ENCODE results near the gene PNKP. TPM values are rescaled to one million over a fixed set of nuclear protein-coding genes. Genes with fewer than 3 reads are reported as not detected.

PNKP gene
- total RNA-seq, 4 donors from 2014 or later = 14.9 to 43.4 (median 21.1) TPM

DNA sequence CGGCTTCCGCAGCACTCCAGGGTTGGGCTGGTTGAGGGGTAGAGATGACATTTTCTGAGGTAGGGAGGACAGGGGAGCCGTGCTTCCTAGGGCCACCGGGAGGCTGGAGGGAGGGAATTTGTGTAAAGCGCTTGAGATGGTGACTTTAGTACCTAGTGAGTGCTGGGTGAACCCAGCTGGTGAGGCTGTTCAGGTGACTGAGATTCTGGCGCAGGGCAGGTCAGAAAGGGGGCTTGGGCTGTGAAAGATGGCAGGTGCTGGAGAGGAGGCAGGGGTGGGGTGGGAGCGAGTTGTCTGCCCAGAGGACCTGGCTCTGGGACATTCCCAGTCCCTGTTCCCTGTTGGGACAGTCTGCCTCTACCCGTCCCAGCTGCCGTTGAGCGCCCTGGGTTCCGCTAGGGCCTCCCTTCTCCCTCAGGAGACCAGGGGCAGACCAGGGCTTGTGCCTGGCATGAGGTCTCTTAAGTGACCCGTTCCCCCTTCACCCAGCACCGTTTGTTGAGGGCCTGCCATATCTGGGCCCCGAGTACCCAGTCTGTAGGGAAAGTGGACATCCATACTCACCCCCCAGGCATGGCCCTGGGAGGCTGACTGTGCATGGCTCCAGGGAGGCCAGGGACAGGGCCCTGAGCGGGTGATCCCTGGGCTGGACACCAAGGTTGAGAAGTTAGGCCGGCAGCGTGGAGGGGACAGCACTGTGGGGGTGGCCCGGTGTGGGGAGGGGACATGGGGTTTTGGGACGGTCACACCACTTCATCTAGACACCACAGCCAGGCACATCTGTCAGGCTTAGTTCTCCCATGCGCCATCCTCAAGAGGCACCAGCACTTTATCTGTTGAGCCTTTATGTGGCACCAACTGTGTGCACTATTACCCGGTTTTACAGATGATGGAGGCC, 11.5 kb downstream of the PNKP start:
- H3K27me3 ChIP-seq = no peaks in the 10 kb centered on the region
- intact Hi-C loops (cut with DNase I; ENCODE audit: low total_unique reads) = no loop called here
- H3K36me3 ChIP-seq = peaks cover 0 to 46% of the 10 kb centered on the region in 2 donors
- no peaks in the 10 kb centered on the region for H3K9me3 ChIP-seq
- H3K27ac ChIP-seq = peak overlapping the region in 3 of 4 donors; percentile 1 to 43 (median 8)
- TF ChIP-seq, protein P1, sequence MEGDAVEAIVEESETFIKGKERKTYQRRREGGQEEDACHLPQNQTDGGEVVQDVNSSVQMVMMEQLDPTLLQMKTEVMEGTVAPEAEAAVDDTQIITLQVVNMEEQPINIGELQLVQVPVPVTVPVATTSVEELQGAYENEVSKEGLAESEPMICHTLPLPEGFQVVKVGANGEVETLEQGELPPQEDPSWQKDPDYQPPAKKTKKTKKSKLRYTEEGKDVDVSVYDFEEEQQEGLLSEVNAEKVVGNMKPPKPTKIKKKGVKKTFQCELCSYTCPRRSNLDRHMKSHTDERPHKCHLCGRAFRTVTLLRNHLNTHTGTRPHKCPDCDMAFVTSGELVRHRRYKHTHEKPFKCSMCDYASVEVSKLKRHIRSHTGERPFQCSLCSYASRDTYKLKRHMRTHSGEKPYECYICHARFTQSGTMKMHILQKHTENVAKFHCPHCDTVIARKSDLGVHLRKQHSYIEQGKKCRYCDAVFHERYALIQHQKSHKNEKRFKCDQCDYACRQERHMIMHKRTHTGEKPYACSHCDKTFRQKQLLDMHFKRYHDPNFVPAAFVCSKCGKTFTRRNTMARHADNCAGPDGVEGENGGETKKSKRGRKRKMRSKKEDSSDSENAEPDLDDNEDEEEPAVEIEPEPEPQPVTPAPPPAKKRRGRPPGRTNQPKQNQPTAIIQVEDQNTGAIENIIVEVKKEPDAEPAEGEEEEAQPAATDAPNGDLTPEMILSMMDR (IDR thresholded peaks at IDR 0.05 in 4 of 5, conservative IDR thresholded peaks at IDR 0.05 in 1 of 5) = no peak
- TF ChIP-seq POLR2A (IDR thresholded peaks at IDR 0.05) = no peak
- in situ Hi-C loops (cut with MboI; ENCODE audit: low sequenced_read_pairs in 4 of 4) = no loop called here
- ATAC-seq = no peak
- H3K4me1 ChIP-seq = peaks cover 16 to 24% of the 10 kb centered on the region in 2 donors
- no peak overlapping the region for H3K4me3 ChIP-seq
- no peak for DNase-seq

DNA sequence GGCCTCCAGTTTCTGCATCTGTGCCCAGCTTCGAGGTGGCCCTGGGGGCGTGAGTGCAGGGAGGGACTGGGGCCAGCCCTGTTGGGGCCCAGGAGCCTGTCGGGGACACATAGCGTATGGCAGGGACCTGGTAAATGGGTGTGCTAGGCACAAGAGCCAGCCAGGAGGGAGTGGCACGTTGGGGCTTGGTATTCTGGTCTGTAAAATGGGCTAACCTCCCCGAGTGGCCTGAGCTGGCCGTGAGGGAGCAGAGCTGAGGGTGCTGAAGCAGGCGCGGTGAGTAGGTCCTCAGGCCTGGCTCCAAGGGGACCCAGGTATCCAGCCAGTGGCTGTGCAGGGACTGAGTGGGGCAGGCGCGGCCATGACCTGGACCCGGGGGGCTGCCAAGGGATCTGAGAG, 12.1 kb downstream of the PNKP start:
- no peak for DNase-seq
- no peak for ATAC-seq
- no peaks in the 10 kb centered on the region for H3K27me3 ChIP-seq
- H3K9me3 ChIP-seq = no peaks in the 10 kb centered on the region
- H3K27ac ChIP-seq = peak overlapping the region in 3 of 4 donors; percentile 8 to 43 (median 23)
- H3K4me1 ChIP-seq = peaks cover 16 to 24% of the 10 kb centered on the region in 2 donors
- intact Hi-C loops (cut with DNase I; ENCODE audit: low total_unique reads) = no loop called here
- in situ Hi-C loops (cut with MboI; ENCODE audit: low sequenced_read_pairs in 4 of 4) = no loop called here
- no peak overlapping the region for H3K4me3 ChIP-seq
- H3K36me3 ChIP-seq = peaks cover 0 to 39% of the 10 kb centered on the region in 2 donors
- TF ChIP-seq, protein P1 (IDR thresholded peaks at IDR 0.05 in 4 of 5, conservative IDR thresholded peaks at IDR 0.05 in 1 of 5) = no peak
- TF ChIP-seq POLR2A (IDR thresholded peaks at IDR 0.05) = no peak

- Histone ChIP-seq H3K4me1 (peaks cover 21 to 29% of the 10 kb centered on the region in 2 donors), H3K27me3 (no peaks in the 10 kb centered on the region), H3K4me3 (no peak overlapping the region), H3K27ac (peak overlapping the region in 2 of 4 donors; percentile 23 to 55), H3K9me3 (no peaks in the 10 kb centered on the region), H3K36me3 (peaks cover 0 to 33% of the 10 kb centered on the region in 2 donors)
- in situ Hi-C loops (cut with MboI; ENCODE audit: low sequenced_read_pairs in 4 of 4) (no loop called here), intact Hi-C loops (cut with DNase I; ENCODE audit: low total_unique reads) (no loop called here)
- no peak for TF ChIP-seq POLR2A (IDR thresholded peaks at IDR 0.05)
- TF ChIP-seq, protein P1 (IDR thresholded peaks at IDR 0.05 in 4 of 5, conservative IDR thresholded peaks at IDR 0.05 in 1 of 5) = no peak
- ATAC-seq (no peak), DNase-seq (no peak)
These were observed 12.8 kb downstream of the PNKP start for GRCh38 chr19:49854378-49855263.

- H3K27ac ChIP-seq = peak overlapping the region in 3 of 4 donors; percentile 32 to 55 (median 48)
- ATAC-seq = no peak
These were observed 13.5 kb downstream of the PNKP start for GRCh38 chr19:49853852-49854377.

More at GRCh38 chr19:49853852-49854377, 13.5 kb downstream of the PNKP start:
- intact Hi-C loops (cut with DNase I; ENCODE audit: low total_unique reads) (no loop called here), in situ Hi-C loops (cut with MboI; ENCODE audit: low sequenced_read_pairs in 4 of 4) (no loop called here)
- peaks cover 24 to 29% of the 10 kb centered on the region in 2 donors for H3K4me1 ChIP-seq
- no peaks in the 10 kb centered on the region for H3K9me3 ChIP-seq
- DNase-seq = no peak
- H3K36me3 ChIP-seq = peaks cover 0 to 30% of the 10 kb centered on the region in 2 donors
- TF ChIP-seq, protein P1 (IDR thresholded peaks at IDR 0.05 in 4 of 5, conservative IDR thresholded peaks at IDR 0.05 in 1 of 5) = no peak
- TF ChIP-seq POLR2A (IDR thresholded peaks at IDR 0.05) = no peak
- no peaks in the 10 kb centered on the region for H3K27me3 ChIP-seq
- no peak overlapping the region for H3K4me3 ChIP-seq

Data from gastrocnemius medialis (tissue), 4 donors.